WTC11 (cell line): ENCODE data around the gene ARSB.

Experiments used
- ATF1 ChIP-seq: sonication (generic); formaldehyde crosslinking; IDR thresholded peaks from 2 replicates; pipeline ENCODE4 v1.8.1; 2023; ENCODE audit warnings: mild to moderate bottlenecking, moderate library complexity, missing genetic modification reagents
- ATF3 ChIP-seq: sonication (generic); formaldehyde crosslinking; conservative IDR thresholded peaks from 2 replicates; pipeline ENCODE4 v1.8.1; 2022; ENCODE audit warnings: mild to moderate bottlenecking, missing genetic modification reagents
- CTCF ChIP-seq: fragments of 200-600 bp; IDR thresholded peaks from 2 replicates; pipeline ENCODE4 v1.8.0; 2022; ENCODE audit warnings: antibody characterized with exemption
- FOXK1 ChIP-seq: sonication (generic); formaldehyde crosslinking; IDR thresholded peaks from 2 replicates; pipeline ENCODE4 v1.8.0; 2022; ENCODE audit warnings: mild to moderate bottlenecking, moderate library complexity, missing genetic modification reagents
- IRF2 ChIP-seq: sonication (generic); formaldehyde crosslinking; IDR thresholded peaks from 2 replicates; pipeline ENCODE4 v1.8.0; 2022; ENCODE audit warnings: low read depth, missing genetic modification reagents, borderline replicate concordance
- JUN ChIP-seq: sonication (generic); formaldehyde crosslinking; IDR thresholded peaks from 2 replicates; pipeline ENCODE4 v1.8.0; 2023; ENCODE audit warnings: mild to moderate bottlenecking, missing genetic modification reagents
- NR2C2 ChIP-seq: sonication (generic); formaldehyde crosslinking; IDR thresholded peaks from 2 replicates; pipeline ENCODE4 v1.8.0; 2022; ENCODE audit warnings: mild to moderate bottlenecking, missing genetic modification reagents
- NR3C1 ChIP-seq: sonication (generic); formaldehyde crosslinking; conservative IDR thresholded peaks from 2 replicates; pipeline ENCODE4 v1.8.1; 2023; ENCODE audit warnings: low read depth, mild to moderate bottlenecking, missing genetic modification reagents
- PREB ChIP-seq: sonication (generic); formaldehyde crosslinking; IDR thresholded peaks from 2 replicates; pipeline ENCODE4 v1.8.1; 2022; ENCODE audit warnings: mild to moderate bottlenecking, missing genetic modification reagents, moderate library complexity, borderline replicate concordance
- SMAD4 ChIP-seq: sonication (generic); formaldehyde crosslinking; IDR thresholded peaks from 2 replicates; pipeline ENCODE4 v1.8.0; 2022; ENCODE audit warnings: mild to moderate bottlenecking, missing genetic modification reagents
- STAT6 ChIP-seq: sonication (generic); formaldehyde crosslinking; conservative IDR thresholded peaks from 2 replicates; pipeline ENCODE4 v1.8.1; 2023; ENCODE audit warnings: mild to moderate bottlenecking, low read depth, missing genetic modification reagents, moderate library complexity
- TCF7 ChIP-seq: sonication (generic); formaldehyde crosslinking; IDR thresholded peaks from 2 replicates; pipeline ENCODE4 v1.8.0; 2022; ENCODE audit warnings: mild to moderate bottlenecking, low read depth, missing genetic modification reagents, moderate library complexity
- USF2 ChIP-seq: sonication (generic); formaldehyde crosslinking; IDR thresholded peaks from 2 replicates; pipeline ENCODE4 v1.8.1; 2023; ENCODE audit warnings: mild to moderate bottlenecking, missing genetic modification reagents, moderate library complexity
- ZNF396 ChIP-seq: fragments of 250-450 bp; sonication (Bioruptor Pico); IDR thresholded peaks from 2 replicates; pipeline ENCODE4 v1.8.0; 2021; ENCODE audit warnings: mild to moderate bottlenecking, moderate library complexity, borderline replicate concordance

GRCh38 chr5:78989080-78989479, 4.0 kb upstream of the ARSB start:
- no peak for TF ChIP-seq CTCF
- no peak for TF ChIP-seq USF2 (CRISPR knock-in tag)
- no peak for TF ChIP-seq NR2C2 (CRISPR knock-in tag)
- TF ChIP-seq NR3C1 = no peak
- TF ChIP-seq ZNF396 = no peak
- TF ChIP-seq PREB (CRISPR knock-in tag) = no peak
- no peak for TF ChIP-seq ATF1
- TF ChIP-seq IRF2 = no peak
- no peak for TF ChIP-seq JUN
- TF ChIP-seq ATF3 (CRISPR knock-in tag) = no peak
- no peak for TF ChIP-seq STAT6 (CRISPR knock-in tag)
- no peak for TF ChIP-seq FOXK1 (CRISPR knock-in tag)
- TF ChIP-seq TCF7 (CRISPR knock-in tag) = no peak
- no peak for TF ChIP-seq SMAD4 (CRISPR knock-in tag)
